ENCODE data around the gene DDX20.

The DDX20 gene

GRCh38 chr1:111732718-111733117, 23.0 kb upstream of the DDX20 start:
- TF ChIP-seq CTCF (IDR thresholded peaks at IDR 0.05; ENCODE audit: low read depth, low read length), result no peak
- DNase-seq (ENCODE audit: low read depth, low spot score), result no peak
- H3K4me3 ChIP-seq (ENCODE audit: low read depth, low read length), result no peak overlapping the region
- in situ Hi-C loops (cut with HindIII; ENCODE audit: low sequenced_read_pairs), result no loop called here

GRCh38 chr1:111733183-111733991, 22.3 kb upstream of the DDX20 start:
- peak; percentile 63 for DNase-seq (ENCODE audit: low read depth, low spot score)
- in situ Hi-C loops (cut with HindIII; ENCODE audit: low sequenced_read_pairs), result no loop called here
- no peak for TF ChIP-seq CTCF (IDR thresholded peaks at IDR 0.05; ENCODE audit: low read depth, low read length)
- H3K4me3 ChIP-seq (ENCODE audit: low read depth, low read length), result no peak overlapping the region

DNA sequence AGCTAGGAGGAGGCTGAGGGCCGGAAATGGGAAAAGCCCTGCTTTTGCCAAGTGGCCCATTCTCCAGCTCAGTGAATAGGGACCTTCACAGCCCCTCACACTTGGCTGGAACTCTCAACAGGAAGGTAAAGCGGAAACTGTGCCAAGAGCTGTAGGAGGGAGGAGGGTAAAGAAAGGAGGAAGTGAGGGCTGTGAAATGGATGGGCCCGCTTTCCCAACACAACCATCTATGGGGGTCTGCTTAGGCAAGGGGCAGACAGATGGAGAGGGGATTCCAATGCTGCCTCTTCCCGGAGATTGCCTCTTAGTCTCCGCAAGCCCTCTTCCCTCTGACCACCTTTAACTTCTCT, 21.7 kb upstream of the DDX20 start:
- no peak overlapping the region for H3K4me3 ChIP-seq (ENCODE audit: low read depth, low read length)
- no peak for TF ChIP-seq CTCF (IDR thresholded peaks at IDR 0.05; ENCODE audit: low read depth, low read length)
- no peak for DNase-seq (ENCODE audit: low read depth, low spot score)
- in situ Hi-C loops (cut with HindIII; ENCODE audit: low sequenced_read_pairs), result no loop called here

- in situ Hi-C loops (cut with HindIII; ENCODE audit: low sequenced_read_pairs), result no loop called here
- no peak for TF ChIP-seq CTCF (IDR thresholded peaks at IDR 0.05; ENCODE audit: low read depth, low read length)
- DNase-seq (ENCODE audit: low read depth, low spot score), result no peak
- no peak overlapping the region for H3K4me3 ChIP-seq (ENCODE audit: low read depth, low read length)
Observed at GRCh38 chr1:111734426-111734825, 21.3 kb upstream of the DDX20 start.

DNA sequence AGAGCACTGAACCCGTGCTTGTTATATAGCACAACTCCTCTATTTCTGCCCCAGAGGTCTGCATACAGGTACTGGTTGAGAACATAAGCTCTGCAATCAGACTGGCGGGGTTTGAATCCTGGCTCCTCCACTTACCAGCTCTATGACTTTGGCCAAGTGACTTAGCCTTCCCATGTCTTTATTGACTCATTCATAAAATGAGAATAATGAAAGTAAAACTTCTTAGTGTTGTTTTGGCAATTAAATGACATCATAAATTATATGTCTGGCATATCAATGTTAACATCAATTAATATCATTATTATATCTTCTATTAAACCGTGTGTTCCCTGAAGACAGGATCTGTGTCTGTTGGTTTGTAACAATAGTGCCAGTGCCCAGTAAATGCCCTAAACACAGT, 20.8 kb upstream of the DDX20 start:
- TF ChIP-seq CTCF (IDR thresholded peaks at IDR 0.05; ENCODE audit: low read depth, low read length), result no peak
- H3K4me3 ChIP-seq (ENCODE audit: low read depth, low read length), result no peak overlapping the region
- DNase-seq (ENCODE audit: low read depth, low spot score), result no peak
- in situ Hi-C loops (cut with HindIII; ENCODE audit: low sequenced_read_pairs), result no loop called here

- no peak for DNase-seq (ENCODE audit: low read depth, low spot score)
- H3K4me3 ChIP-seq (ENCODE audit: low read depth, low read length), result no peak overlapping the region
- TF ChIP-seq CTCF (IDR thresholded peaks at IDR 0.05; ENCODE audit: low read depth, low read length), result no peak
- in situ Hi-C loops (cut with HindIII; ENCODE audit: low sequenced_read_pairs), result no loop called here
Observed at GRCh38 chr1:111735321-111735720, 20.4 kb upstream of the DDX20 start.

Data from astrocyte of the spinal cord (primary cell).